Coronary artery (tissue), 2 donors: ENCODE results near the gene PFKFB4.

Experiments
- DNase-seq: peaks from one replicate; pipeline ENCODE4 v3.0.0-alpha.2; 2017; ENCODE audit warnings: low spot score
- H3K27ac ChIP-seq, 2 donors: fragments of 200-600 bp; sonication (generic); one replicate each; pipeline ENCODE4 v1.5.1; 2016 to 2019
- H3K4me3 ChIP-seq: fragments of 200-600 bp; sonication (generic); 2 replicates; pipeline ENCODE4 v1.5.1; 2016; ENCODE audit warnings: mild to moderate bottlenecking, moderate library complexity
- TF ChIP-seq, protein P1 (sequence below): fragments of 200-600 bp; sonication (generic); IDR thresholded peaks from one replicate; pipeline ENCODE4 v1.5.1; 2019; ENCODE audit warnings: antibody characterized with exemption

The PFKFB4 gene

GRCh38 chr3:48516571-48516970, 40.0 kb downstream of the PFKFB4 start:
- Histone ChIP-seq H3K27ac (no peak overlapping the region), H3K4me3 (no peak overlapping the region)
- no peak for DNase-seq
- TF ChIP-seq, protein P1, sequence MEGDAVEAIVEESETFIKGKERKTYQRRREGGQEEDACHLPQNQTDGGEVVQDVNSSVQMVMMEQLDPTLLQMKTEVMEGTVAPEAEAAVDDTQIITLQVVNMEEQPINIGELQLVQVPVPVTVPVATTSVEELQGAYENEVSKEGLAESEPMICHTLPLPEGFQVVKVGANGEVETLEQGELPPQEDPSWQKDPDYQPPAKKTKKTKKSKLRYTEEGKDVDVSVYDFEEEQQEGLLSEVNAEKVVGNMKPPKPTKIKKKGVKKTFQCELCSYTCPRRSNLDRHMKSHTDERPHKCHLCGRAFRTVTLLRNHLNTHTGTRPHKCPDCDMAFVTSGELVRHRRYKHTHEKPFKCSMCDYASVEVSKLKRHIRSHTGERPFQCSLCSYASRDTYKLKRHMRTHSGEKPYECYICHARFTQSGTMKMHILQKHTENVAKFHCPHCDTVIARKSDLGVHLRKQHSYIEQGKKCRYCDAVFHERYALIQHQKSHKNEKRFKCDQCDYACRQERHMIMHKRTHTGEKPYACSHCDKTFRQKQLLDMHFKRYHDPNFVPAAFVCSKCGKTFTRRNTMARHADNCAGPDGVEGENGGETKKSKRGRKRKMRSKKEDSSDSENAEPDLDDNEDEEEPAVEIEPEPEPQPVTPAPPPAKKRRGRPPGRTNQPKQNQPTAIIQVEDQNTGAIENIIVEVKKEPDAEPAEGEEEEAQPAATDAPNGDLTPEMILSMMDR, result no peak

- Histone ChIP-seq H3K27ac (no peak overlapping the region), H3K4me3 (no peak overlapping the region)
- DNase-seq, result peak; percentile 12
- TF ChIP-seq, protein P1, result no peak
Measured at GRCh38 chr3:48514431-48515227, 42.0 kb downstream of the PFKFB4 start.

DNA sequence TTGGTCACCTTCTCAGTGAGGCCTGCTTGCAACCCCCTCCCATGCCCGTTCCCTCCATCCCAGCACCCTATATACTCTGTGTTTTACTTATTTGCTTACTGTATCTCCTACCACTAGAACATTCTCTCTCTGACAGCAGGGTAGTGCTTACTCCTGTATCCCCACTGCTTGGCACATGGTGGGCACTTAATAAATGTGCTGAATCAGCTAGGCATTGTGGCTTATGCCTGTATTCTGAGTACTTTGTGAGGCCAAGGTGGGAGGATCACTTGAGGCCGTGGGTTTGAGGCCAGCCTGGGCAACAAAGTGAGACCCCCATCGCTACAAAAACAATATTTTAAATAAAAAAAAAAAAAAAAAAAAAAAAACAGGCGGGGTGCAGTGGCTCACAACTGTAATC, 45.1 kb downstream of the PFKFB4 start:
- no peak overlapping the region for H3K4me3 ChIP-seq
- DNase-seq, result no peak
- TF ChIP-seq, protein P1, result no peak
- H3K27ac ChIP-seq, result no peak overlapping the region

- H3K4me3 ChIP-seq, result no peak overlapping the region
- no peak for DNase-seq
- TF ChIP-seq, protein P1, result no peak
- H3K27ac ChIP-seq, result peak overlapping the region in 1 of 2 donors; percentile 50
Measured at GRCh38 chr3:48507256-48508061, 49.1 kb downstream of the PFKFB4 start.

DNA sequence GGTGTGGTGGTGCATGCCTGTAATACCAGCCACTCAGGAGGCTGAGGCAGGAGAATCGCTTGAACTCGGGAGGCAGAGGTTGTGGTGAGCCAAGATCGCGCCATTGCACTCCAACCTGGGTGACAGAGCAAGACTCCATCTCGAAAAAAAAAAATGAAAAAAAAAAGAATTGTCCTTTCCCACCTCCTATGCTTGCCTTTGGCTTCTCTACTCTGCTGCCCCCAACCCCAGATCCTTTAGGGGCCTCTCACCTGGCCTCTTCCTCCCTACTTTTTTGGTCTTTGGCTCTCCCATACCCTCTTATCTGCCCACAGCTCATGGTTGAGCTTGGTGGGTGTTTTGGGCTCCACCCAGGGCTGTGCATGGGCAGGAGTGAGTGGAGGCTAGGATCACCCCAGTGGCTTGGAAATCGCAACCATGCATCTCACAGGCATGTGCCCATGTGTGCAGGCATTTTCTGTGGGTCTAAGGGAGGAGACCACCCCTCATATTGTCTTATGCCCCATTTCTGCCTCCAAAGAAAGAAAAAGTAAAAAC, 50.6 kb downstream of the PFKFB4 start:
- Histone ChIP-seq H3K4me3 (no peak overlapping the region), H3K27ac (no peak overlapping the region)
- TF ChIP-seq, protein P1, result no peak
- no peak for DNase-seq

DNA sequence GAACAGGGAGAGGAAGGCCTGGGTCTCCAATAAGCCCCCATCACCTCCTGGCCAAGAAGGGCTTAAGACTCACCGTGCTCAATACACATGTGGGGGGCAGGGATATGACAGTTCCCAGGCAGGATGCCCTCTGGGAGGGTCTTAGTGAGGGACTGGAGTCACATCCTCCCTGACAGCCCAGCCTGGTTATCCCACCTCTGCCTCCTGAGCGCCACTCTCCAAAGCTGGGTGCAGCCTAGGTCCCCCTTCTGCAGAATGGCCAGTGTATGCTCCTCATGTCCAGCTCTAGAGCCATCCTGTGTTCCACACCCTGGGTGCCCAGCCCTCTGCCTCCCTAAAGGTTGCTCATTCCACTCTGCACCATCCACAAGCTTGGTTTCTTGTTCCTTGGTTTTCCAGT, 51.5 kb downstream of the PFKFB4 start:
- peak overlapping the region; percentile 83 for H3K4me3 ChIP-seq
- peak overlapping the region; percentile 78 to 97 for H3K27ac ChIP-seq
- DNase-seq, result no peak
- TF ChIP-seq, protein P1, result no peak
